Endometrium (tissue), 2 donors: Measurements from ENCODE around the gene SIX5.

Experiments used
- FAIRE-seq: peaks from 2 replicates; lab custom pipeline; 2012; peaks lifted over from hg19 to GRCh38; lab: Jason Lieb, UNC
- donor health status: control.
- donor health status: control.

Gene SIX5

DNA sequence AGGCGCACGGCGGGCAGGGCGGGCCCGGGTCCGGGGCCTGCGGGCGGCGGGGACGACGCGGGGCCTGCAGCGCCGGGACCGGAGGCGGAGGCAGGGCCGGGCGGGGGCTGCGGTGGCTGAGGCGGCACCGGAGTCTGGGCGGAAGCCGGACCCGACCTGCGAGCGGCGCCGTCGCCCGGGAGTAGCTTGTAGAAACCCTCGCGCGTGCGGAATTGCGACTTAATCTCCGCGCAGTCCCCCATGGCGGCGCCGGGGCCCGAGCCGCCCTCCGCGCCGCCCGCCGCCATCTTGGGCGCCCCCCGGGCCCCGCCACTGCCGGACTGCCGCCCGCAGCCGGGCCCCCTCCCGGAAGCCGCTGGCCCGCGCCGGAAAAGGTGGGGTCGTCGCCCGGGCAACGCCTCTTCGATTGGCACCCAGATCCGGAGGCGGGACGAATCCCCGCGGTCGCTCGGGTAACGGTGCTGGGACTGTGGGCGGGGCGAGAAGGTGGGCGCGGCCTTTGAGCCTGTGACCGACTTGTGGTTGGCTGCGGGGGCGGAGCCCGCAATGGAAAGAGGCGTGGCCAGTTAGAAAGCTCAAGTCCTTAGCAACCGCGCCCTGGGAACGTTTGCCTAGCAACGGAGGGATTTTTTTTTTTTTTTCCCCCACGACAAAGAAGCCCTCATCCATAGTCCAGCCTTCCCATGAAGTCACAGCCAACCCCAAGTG is 23.6 kb upstream of the SIX5 start, which contains the start of gene DMWD:
Gene DMWD (minus strand): TSS at position 376 of the 708 bp plus-strand sequence. CDS start 89 bp downstream, at position 287.
- FAIRE-seq = peak; percentile 93

DNA sequence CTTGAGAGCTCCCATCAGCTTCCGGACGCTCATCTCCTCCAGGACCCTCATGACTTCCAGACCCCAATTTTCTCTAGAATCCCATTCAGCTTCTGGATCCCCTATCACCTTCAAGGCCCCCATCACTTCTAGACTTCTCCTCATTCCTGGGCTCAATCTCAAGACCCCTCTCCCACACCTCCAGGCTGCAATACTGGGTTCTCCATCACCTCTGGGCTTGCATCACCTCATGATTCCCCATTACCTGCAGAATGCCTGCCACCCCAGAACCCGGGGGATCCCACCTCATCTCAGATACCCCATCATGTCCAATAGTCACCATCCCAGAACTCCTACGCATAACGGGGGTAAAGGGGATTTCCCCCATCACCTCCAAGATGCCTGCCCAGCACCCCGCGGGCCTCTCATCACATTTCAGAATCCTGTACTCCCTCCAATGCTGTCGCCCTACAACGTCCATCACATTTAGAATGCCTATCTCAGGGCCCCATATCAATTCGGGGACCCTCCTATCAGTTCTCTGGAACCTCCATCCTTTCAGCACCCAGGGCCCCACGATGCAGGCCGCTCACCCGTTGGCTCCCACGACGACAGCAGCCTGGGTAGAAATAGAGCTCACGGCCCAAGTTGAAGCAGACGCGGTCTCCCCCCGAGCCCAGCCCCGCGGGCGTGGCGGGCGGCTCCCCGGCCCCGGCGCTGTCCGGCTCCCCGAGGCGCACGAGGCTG is 22.9 kb upstream of the SIX5 start:
- FAIRE-seq = no peak

DNA sequence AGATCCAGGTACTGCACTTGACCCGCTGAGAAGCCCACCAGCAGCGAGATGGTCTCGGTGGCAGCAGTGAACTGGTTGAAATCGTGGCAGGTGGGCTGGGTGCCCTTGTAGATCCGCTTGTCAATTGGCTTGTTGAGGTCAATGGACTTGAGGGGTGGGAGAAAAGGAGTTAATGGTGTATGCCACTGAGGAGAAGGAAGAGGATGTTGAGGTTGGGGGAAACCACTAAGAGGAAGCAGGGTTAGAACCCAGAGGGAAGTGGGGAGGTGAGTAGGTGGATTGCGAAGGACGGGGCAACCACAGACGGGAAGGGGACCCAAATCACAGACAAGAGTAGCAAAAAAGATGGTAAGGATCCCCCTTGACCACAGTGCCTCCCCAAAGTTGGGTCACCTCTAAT is 21.9 kb upstream of the SIX5 start:
- FAIRE-seq = no peak

DNA sequence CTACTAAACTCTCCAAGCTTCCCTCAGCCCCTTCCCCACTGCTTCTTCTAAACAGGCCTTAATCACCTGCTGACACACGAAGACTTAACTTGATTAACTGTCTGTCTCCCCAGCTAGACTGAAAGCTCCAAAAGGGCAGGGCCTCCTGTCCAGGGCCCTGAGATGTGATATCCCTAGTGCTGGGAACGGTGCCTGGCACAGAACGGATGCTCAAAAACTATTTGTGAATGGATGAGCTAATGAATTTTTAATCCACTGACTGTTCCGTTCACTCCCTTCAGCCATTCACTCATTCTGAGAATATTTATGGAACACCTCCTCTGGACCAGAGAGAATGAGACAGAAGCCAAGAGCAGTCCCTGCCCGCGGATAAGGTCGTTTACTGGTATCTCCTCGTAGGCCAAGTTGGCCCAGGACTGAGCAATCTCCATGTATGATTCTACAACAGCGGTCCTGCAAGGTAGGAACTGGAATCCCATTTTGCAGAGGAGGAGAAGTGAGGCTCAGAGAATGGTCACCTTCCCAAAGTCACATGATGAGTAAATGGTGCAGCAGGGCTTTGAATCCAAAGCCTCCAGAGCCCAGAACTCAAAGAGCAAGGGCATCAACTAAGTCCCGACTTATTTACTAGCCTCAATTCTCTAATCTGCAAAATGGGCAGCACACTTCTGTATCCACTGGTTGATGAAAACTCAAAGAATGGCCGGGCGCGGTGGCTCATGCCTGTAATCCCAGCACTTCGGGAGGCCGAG is 20.2 kb upstream of the SIX5 start:
- FAIRE-seq = no peak

DNA sequence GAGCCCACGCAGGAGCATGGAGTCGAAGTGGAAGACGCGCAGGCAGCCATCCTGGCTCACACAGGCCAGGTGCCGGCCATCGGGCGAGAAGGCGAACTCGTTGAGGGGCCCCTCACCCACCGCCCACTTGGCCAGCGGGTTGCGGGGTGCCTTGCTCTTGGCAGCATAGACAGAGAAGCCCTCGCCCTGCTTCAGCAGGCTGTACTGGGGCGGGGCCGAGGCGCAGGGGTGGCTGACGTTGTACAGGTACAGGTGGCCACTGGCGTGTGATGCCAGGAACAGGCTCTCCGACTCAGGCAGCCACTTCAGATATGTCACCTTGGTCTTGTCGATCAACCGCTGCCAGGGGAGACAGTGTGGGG is 17.5 kb upstream of the SIX5 start:
- no peak for FAIRE-seq

DNA sequence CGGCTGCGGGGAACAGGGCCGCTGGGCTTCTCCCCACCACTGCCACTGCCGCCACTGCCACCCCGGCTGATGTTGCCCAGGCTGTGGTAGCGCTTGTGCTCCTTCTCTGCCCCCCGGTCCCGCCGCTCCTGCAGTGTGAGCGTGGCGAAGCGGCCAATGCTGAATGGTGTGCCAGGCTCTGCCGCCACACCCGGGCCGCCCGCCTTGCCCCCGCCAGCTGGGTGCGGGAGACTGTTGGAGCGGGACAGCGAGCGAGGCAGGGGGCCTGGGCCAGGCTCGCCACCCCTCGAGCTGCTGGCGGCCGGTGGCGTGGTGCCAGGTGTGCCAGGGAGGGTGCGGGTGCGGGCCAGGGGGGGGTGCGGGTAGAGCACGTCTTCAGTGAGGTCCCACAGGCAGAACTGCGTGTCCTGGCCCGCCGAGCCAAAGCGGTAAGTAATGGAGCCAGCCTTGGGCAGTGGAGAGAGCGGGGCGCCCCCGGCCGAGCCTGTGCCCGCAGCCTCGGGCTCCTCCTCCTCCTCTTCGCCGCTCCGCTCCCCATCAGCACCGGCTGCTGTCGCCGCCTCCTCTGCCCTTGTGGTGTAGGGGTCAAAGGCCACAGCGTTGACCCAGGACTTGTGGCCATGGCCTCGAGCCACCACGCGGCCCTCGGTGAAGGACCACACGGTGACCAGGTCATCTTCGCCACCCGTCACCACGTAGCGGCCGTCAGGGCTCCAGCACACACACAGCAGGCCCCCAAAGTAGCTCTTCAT is 16.9 kb upstream of the SIX5 start:
- FAIRE-seq = no peak

DNA sequence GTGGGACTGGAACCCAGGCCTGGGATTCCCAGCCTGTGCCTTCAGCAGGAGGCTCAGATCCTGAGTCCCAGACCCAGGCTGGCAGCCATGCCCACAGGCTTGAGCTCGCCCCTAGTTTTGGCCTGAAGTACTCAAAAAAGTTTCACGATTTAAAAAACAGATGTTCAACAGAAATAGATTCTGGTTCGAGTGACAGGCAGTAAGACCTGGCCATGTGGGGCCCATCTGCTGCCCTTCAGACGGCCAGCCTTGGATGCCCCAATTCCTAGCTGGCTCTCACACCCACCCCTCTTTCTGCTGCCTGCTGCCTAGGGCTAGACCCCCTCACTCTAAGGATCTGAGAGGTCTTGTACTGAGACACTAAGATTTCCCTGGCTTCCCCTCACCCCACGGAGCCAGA is 16.0 kb upstream of the SIX5 start:
- no peak for FAIRE-seq

DNA sequence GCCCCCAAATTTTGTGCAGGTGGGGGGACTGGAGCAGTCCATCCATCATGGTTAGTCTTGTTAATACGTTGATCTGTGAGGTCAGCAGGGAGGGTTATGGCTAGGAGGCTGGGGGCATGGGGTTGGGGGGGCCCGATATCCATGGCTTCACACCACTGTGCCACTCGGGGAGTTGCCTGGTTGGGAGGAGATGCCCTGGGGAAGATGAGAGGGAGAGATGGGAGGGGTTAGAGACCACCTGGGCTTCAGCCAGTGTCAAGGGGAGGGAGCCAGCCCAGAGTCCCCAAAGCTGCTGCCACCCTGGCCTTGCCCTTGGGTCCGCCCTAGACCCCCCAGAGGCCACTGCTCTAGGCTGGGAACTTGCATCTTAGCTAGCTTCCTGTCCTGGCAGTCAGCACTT is 15.0 kb upstream of the SIX5 start:
- no peak for FAIRE-seq

DNA sequence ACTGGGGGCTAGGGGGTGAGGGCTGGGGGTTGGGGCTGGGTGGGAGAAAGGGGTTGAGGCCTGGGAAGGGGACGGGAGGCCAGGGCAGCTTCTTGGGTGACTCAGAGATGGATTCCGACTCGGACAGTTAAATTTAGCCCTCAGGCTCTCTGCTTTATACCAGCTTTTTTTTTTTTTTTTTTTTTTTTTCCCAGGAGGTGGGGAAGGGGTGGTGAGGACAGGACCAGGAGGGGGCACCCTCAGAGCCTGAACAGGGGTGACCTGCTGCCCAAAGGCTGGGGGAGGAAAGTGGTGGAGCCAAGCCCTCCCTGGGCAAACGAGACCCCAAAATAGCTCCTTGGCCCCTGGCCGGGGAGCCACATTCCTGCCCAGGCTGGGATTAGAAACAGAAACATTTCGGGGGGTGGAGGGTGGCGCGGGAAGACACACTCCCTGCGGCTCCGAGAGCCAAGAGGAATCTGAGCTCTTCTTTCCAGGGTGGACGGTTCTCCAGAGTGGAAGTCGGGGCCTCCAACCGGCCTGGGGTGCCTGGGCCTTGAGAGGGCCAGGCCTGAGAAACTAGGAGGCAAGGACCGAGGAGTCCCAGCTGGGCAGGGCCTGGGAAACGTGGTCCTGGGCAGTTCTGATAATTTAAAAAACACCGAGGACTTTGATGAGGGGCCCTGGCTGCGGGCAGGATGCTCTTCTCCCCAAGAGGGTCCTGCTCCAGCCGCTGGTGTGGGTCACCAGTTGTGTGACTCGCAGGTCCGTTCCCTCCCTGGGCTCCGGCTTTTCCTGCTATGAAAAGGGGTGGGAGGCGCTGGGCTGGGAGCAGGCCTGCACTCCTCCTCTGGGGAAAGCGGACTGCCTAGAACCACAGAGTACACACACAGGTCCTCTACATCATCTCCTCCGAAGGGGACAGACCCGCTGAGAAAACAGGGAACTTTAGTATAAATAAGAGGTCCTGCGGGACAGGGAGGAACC is 14.1 kb upstream of the SIX5 start:
- FAIRE-seq = no peak

DNA sequence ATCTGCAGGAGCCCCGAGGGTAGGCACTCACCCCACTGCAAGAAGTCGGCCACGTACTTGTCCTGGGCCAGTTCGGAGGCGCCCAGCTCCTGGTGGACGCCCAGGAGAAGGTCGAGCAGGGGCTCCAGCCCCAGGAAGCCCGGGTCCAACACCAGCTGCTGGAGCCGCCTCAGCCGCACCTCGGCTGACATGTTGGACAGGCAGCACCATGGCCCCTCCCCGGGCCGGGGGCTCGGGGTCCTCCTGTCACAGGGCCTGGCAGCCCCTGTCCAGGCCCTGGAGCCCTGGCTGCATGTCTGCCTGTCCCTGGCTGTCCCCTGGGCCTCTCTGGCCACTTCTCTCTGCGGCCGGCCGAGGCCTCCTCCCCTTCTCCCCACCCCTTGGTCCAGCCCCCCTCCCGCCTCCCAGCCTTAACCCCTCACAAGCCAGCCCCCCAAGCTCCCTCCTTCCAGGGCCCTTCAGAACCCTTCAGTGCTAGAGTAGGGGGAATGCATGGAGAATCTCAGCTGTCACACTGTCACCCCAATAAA is 13.2 kb upstream of the SIX5 start, which contains the start of gene DMPK:
Gene DMPK (minus strand): TSS at position 329 of the 530 bp plus-strand sequence. CDS start 138 bp downstream, at position 191.
- no peak for FAIRE-seq

DNA sequence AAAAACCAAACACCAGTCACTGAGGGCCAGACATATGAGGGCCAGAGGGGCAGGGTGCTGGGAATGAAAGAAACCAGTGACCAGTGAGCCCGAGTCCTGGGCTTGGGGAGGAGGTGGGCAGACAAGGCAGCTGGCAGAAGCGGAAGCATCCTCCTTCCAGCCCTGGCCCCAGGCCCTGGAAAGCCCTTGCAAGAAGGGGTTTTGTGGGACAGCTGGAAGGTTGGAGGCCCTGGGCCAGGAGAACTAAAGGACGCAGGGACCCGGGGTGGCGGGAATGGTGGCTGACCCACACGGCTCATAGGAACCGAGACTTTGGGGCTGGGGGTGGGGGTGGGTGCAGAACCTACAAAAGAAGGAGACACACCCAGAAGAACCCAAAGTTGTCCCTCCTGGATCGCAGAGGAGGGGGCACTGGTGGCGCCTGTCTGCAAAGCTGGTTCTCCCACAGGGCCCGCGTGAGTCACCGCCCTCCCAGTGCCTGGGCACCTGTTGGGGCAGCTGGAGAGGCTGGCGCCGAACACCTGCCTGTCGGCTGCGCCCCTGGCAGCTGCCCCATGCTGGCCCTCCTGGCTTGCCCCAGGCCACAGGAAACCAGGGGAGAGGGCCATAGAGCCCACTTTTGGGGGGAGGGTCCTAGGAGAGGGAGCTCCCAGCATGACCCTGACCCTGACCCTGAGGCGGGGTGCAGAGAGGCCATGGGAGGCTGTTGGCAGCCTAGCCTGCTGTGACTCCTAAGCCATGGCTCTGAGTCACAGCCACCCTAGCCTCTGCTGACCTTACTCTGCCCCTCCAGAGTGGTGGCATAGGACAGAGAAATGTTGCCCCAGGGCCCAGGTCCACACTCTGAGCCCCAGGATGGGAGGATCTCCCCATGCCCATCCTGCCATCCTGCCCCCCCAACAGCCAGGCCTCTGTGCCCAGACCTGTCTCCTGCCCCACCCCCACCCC is 12.4 kb upstream of the SIX5 start:
- FAIRE-seq = no peak

DNA sequence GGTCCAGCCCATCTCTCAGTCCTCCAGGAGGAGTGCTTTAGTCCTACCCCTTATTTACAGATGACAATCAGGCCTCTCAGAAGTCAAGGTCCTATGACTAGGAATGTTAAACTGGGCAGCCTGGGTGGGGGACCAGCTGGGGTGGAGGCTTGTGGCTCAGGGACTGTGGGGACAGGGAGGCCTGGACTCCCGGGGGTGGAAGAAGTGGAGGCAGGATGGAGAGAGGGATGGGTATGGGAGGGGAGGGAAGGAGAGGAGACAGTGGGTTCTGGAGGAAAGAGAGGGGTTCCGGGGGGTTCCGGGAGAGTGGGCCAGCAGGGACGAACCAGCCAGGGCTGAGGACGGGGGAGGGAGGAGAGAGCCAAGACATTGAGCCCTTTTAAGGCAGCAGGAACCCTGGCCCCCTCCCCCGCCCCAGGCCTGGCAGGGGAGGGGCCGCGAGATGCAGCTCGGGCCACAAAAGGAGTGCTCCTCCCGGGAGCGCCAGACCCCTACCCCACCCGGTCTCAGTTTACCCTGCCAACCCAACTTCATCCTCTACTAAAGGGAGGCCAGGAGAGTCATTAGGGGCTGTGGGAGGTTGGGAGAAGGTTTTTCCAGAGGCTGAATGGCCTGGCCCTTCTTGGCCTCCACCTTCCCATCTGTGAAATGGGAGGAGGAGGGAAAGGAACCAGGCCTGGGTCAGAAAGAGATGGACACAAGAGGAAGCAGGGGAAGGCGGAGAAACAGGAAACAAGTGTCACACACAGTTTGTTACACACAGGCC is 11.6 kb upstream of the SIX5 start:
- no peak for FAIRE-seq

DNA sequence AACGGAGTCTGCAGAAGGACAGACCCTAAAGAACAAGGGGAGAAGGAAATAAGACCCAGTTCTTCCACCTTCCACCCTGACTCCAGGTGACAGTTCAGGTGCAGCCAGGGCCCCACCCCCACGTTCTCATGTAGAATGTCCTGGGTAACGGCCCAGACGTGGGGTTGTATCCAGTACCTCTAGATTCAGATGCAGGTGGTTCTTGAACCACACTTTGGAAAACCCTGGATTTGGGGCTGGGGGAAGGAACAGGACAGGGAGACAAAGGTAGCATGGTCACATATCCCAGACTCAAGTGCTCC is 11.0 kb upstream of the SIX5 start:
- FAIRE-seq = no peak

DNA sequence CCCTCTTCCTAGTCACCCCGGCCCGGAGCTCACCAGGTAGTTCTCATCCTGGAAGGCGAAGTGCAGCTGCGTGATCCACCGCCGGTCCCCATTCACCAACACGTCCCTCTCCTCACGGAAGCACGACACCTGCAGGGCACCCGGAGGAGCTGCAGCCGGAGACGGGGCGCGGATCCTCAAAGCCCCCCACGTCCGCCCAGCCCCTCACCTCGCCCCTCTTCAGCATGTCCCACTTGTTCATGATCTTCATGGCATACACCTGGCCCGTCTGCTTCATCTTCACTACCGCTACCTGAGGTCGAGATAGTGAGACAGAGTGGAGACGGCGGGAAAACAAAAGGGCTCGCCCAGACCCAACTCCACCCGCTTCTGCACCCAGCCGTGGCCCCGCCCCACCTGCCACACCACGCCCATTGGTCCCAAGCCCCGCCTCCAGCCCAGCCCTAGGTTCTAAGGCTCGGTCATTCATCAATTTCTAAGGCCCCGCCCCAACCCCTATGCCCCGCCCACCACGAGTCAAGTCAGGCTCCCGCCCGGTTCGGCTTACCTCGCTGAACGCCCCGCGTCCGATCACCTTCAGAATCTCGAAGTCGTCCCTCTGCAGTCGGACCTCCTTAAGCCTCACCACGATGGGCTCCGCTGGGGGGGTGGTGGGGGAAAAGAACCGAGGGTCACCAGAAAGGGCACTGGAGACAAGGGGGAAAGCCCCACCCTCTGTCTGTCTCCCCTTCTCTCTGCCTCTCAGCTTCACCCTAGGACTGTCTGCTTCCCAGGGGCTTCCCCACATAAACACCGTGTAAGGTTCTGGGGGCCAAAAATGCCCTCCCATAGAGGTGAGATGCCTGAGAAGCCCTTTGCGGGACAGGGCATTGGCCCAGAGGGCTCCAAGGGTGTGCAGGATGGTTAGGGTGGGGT is 10.4 kb upstream of the SIX5 start:
- FAIRE-seq = no peak

DNA sequence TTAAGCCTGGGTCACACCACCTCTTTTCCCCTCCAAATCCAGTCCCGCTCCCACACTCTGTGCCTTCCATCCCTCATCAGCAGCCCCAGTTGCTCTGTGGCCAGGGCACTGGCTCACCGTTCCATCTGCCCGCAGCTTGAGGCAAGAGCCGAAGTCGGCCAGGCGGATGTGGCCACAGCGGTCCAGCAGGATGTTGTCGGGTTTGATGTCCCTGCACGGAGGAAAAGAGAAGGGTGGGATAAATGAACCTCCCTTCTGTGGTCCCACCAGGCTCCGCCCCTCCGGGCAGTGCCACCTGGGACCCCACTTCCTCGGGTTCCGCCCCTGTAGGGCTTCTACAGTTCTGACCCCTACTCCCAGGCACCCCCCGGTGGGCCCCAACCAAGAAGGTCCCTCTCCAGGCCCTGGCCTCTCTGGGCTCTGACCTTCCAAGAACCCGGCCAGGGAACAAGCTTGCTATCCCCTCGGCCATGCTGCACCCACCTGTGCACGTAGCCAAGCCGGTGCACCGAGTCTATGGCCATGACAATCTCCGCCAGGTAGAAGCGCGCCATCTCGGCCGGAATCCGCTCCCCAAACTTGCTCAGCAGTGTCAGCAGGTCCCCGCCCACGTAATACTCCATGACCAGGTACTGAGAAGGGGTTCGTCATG is 9.1 kb upstream of the SIX5 start:
- no peak for FAIRE-seq

DNA sequence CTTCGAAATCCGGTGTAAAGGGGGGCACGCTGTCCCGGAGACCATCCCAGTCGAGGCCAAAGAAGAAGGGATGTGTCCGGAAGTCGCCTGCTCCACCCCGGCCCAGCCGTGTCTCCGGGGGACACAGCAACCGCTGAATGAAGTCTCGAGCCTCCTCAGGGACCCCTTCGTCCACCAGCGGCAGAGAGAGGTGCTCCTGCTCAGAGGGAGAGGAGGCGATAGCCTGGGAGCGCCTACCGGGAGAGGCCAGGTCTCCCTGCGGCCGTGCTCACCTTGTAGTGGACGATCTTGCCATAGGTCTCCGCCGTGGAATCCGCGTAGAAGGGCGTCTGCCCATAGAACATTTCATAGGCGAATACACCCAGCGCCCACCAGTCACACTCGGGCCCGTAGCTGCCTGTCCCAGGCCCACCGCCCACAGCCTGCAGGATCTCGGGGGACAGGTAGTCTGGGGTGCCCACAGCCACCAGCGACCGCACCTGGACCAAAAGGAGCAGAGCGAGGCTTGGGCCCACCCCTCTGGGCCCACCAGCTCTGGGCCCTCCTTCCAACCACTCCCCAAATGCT is 8.4 kb upstream of the SIX5 start:
- no peak for FAIRE-seq

DNA sequence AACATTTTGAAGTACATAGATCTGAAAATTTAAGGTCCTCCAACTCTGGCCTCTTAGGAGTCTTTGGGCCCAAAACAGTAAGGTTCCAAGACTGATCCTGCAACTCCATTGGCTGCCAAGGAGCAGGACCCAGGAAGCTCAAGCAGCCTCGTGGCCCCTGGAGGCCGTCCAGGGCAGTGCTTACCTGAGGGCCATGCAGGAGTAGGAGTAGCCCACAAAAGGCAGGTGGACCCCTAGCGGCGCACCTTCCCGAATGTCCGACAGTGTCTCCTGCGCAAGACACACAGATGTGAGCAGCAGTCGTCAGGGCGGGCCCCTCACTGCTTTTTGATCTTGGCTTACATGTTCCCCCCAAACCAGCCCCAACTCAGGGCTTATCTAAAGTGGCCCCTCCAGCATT is 5.7 kb upstream of the SIX5 start:
- FAIRE-seq = no peak
